HG03442 (cell line): ENCODE measurements around the gene ZCCHC14.
A peak's percentile ranks its signal among the peaks of the same experiment; 100 is the strongest.
"Not testable (repeated sequence)": the region's sequence is repeated elsewhere in the genome, so short reads cannot be mapped to it uniquely, and the experiment has no call there.

Experiments
- ATAC-seq: cut with Tn5 transposase; IDR thresholded peaks from one replicate; pipeline ENCODE4 v1.9.1; 2021; ENCODE audit warnings: mild to moderate bottlenecking, moderate library complexity; ENCODE audit not compliant: unreplicated experiment

ZCCHC14 gene

GRCh38 chr16:87412371-87412995 is 80.3 kb downstream of the ZCCHC14 start:
- no peak for ATAC-seq

GRCh38 chr16:87411375-87412271 is 81.2 kb downstream of the ZCCHC14 start:
- no peak for ATAC-seq

GRCh38 chr16:87410968-87411367 is 81.9 kb downstream of the ZCCHC14 start:
- no peak for ATAC-seq

- ATAC-seq: no peak
These were observed 82.3 kb downstream of the ZCCHC14 start for GRCh38 chr16:87410530-87410929.

- no peak for ATAC-seq
These were observed 83.0 kb downstream of the ZCCHC14 start for GRCh38 chr16:87409781-87410180.

GRCh38 chr16:87409153-87409552 is 83.7 kb downstream of the ZCCHC14 start:
- ATAC-seq: no peak

GRCh38 chr16:87407511-87408112 is 85.2 kb downstream of the ZCCHC14 start:
- no peak for ATAC-seq

DNA sequence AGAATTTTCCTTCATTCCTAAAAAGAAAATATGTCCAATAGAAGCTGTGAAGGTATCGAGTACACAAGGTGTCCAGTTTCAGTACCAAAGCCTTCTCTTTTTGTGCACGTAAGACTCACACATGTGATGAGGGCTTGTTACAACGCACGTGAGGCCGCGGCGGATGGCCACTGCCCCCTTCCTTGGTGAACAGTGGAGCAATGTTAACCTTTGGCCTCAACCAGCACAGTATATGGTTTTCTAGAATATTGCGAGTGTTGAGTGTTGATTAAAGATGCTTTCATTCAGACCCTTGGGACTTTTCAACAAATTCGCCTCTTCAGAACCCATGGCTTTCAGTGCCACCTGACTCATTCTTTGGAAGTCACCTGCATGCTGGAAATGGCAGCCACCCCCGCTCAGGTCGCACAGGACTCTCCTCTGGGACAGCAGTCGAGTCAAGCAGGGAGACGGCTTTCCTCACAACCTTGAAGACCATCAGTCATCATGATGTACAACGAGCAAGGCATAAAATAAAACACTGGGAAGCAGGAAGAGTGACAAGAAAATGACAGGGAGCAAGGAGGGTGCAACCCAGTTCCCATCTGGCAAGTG is 86.2 kb downstream of the ZCCHC14 start:
- ATAC-seq: no peak

DNA sequence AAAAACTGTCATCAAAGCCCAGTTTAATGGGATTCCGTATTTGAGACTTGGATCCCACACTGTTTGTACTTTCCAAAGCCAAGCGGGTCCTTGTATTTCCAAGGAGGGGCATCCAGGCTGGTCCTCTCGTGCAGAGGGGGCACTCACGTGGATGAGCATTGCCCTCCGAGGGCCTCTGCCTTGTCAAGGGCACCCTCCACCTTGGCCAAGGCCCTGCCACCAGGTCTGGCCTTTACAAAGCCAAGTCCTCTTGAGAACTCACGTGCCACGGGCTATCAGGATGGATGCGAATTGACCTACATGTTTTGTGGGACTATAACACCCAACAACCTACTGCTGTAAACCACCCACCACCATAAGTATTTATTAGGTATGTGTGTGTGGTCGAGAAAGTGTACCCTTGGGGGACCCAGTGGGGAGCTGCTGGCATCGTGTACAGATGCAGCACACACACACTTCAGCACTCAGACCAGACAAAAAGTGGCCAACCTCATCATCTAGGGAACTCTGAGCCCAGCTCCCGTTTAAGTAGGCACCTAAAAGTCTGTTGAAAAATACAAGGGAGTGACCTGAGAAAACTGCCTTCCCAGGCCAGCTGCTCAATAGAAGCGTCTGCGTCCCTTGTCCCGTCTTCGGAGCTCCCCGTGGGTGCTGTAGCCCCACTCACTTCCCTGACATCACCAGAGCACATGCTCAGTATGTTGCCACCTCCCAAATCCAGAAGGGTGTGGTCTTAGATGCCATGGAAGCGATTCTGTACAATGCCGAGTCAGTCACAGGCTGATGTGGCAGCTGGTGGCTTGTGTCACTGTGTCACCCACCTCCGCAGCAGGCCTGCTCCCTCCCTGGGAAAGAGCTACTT is 87.8 kb downstream of the ZCCHC14 start:
- no peak for ATAC-seq

- ATAC-seq: no peak
These were observed 97.5 kb downstream of the ZCCHC14 start for GRCh38 chr16:87395181-87395842.

DNA sequence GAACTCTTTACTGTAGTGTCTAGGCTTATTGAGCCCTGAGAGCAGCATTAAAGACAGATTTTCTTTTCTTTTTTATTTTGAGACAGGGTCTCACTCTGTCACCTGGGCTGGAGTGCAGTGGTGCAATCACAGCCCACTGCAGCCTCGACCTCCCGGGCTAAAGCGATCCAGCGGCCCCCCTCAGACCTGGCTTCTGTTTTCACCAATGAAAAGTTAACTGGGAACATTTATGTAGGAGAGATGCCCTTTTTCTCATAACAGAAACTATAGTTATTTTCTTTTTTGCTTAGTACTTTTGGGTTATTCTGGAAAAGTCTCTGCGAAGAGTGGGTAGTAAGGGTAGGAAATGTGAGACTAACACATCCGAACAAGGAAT is 99.2 kb downstream of the ZCCHC14 start:
- ATAC-seq: no peak

- no peak for ATAC-seq
These were observed 99.8 kb downstream of the ZCCHC14 start for GRCh38 chr16:87392821-87393679.

DNA sequence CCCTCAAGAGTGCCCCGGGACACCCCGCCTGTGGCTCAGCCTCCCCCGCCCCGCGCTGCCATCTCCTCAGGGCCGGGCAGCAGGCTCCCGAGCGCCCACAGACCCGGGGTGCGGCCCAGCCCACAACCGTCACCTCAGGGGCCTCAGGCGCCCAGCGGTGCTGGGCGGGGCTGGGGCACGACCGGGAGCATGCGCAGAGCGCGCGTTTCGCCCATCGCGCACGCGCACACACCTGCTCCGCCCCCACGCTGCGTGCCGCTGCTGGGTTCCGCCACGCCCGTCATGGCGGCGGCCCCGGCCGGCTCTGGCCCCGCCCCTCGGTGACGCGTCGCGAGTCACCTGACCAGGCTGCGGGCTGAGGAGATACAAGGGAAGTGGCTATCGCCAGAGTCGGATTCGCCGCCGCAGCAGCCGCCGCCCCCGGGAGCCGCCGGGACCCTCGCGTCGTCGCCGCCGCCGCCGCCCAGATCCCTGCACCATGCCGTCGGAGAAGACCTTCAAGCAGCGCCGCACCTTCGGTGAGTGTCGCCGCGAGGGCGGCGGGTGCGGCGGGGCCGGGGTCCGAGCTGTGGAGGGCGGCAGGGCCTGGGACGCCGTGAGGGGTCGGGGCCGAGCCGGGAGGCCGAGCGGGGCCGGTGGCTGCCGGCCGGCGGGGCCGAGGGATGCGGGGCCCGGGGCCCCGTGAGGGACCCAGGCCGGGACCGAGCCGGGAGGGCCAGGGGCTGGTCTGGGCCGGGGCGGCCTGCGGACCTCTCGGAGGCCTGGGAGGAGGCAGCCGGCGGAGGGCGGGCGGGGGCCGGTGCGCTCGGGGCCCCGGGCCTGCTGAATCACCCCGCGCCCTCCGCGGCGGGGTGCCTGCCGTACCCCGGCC is 100.6 kb downstream of the ZCCHC14 start, which contains the start of gene MAP1LC3B:
Gene MAP1LC3B (plus strand): TSS at position 387 of the 871 bp plus-strand sequence. CDS start 92 bp downstream, at position 479.
- peak; percentile 64 for ATAC-seq

DNA sequence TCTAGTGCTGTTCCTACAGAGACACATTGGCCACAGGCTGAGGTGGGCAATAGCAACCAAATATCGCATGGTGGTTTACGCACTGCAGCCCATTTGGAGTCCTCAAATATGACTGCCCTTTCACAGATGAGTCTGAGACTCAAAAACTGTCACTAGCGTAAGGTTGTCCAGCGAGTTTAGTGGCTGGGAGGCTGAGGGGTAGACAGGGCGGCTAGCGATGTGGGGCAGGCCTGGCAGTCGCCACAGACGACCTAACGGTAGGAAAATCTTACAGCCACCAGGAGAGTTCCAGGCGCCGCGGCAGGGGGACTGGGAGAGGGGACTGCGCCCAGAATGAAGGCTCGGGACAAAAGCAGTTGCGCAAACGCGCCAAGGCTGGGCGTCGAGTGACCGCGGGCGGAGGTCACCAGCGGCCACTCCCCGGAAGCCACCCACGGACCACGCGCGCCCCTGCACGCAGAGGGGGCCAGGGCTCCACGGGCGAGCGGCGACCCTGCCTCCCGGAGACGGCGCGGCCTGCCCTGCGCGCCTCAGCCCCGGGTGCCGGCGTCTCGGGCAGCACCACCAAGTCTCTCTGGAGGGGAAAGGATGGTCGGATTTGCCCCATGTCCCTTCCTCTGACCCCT is 101.4 kb downstream of the ZCCHC14 start:
- no peak for ATAC-seq

GRCh38 chr16:87390641-87391323 is 102.0 kb downstream of the ZCCHC14 start:
- ATAC-seq: no peak

GRCh38 chr16:87389914-87390313 is 102.9 kb downstream of the ZCCHC14 start:
- ATAC-seq: not testable (repeated sequence)

GRCh38 chr16:87389245-87389644 is 103.6 kb downstream of the ZCCHC14 start:
- ATAC-seq: no peak
